PFSK-1 (cell line): ENCODE data around the gene ESR1.

Experiments used
- FOXP2 ChIP-seq: optimal IDR thresholded peaks from 2 replicates; pipeline ENCODE3; 2011; ENCODE audit warnings: borderline replicate concordance, control low read depth, inconsistent platforms; ENCODE audit not compliant: insufficient read depth; ENCODE audit errors: extremely low read length, extremely low read depth
- POLR2AphosphoS5 ChIP-seq: IDR thresholded peaks from 2 replicates; pipeline ENCODE4 v1.6.1; 2012; ENCODE audit warnings: low read depth, mild to moderate bottlenecking, control low read depth, low read length, moderate library complexity
- REST ChIP-seq, 2 experiments: IDR thresholded peaks; 2 replicates each; pipeline versions ENCODE4 v1.6.1 to v1.8.0; 2011 to 2012; ENCODE audit warnings: low read depth in 2 of 2, low read length in 2 of 2, control low read depth in 1 of 2, inconsistent platforms in 1 of 2, mild to moderate bottlenecking in 1 of 2, moderate library complexity in 1 of 2; ENCODE audit not compliant: insufficient read depth in 1 of 2
- SIN3A ChIP-seq: IDR thresholded peaks from 2 replicates; pipeline ENCODE4 v1.6.1; 2012; ENCODE audit warnings: mild to moderate bottlenecking, low read length, moderate library complexity, borderline replicate concordance; ENCODE audit not compliant: insufficient read depth
- TAF1 ChIP-seq: IDR thresholded peaks from 2 replicates; pipeline ENCODE4 v1.6.1; 2012; ENCODE audit warnings: low read length, control low read depth, borderline replicate concordance; ENCODE audit not compliant: insufficient read depth

- no peak for TF ChIP-seq POLR2AphosphoS5
- no peak for TF ChIP-seq TAF1
- TF ChIP-seq REST (IDR thresholded peaks at IDR 0.05; ENCODE audit: insufficient read depth in 1 of 2, low read depth in 2 of 2, low read length in 2 of 2): no peak
- TF ChIP-seq SIN3A: no peak
- TF ChIP-seq FOXP2: no peak
These were observed 342.7 kb downstream of the ESR1 start for GRCh38 chr6:152150196-152150595.
